GM19324 (cell line): ENCODE data around the gene BAHD1.
"Not testable (repeated sequence)": the region's sequence is repeated elsewhere in the genome, so short reads cannot be mapped to it uniquely, and the experiment has no call there.

Source experiments
- ATAC-seq: cut with Tn5 transposase; IDR thresholded peaks from one replicate; pipeline ENCODE4 v1.9.1; 2021; ENCODE audit warnings: mild to moderate bottlenecking, moderate library complexity; ENCODE audit not compliant: unreplicated experiment, low FRiP score

BAHD1 gene

GRCh38 chr15:40443255-40443654 lies 2.5 kb downstream of the BAHD1 start:
- no peak for ATAC-seq

GRCh38 chr15:40443846-40444245 lies 3.1 kb downstream of the BAHD1 start:
- ATAC-seq, result no peak

GRCh38 chr15:40444736-40445135 lies 4.0 kb downstream of the BAHD1 start:
- ATAC-seq, result no peak

GRCh38 chr15:40445421-40445922 lies 4.7 kb downstream of the BAHD1 start:
- ATAC-seq, result no peak

- ATAC-seq, result no peak
Measured at GRCh38 chr15:40446144-40446543, 5.4 kb downstream of the BAHD1 start.

- no peak for ATAC-seq
Measured at GRCh38 chr15:40448354-40448753, 7.6 kb downstream of the BAHD1 start.

GRCh38 chr15:40449275-40449674 lies 8.5 kb downstream of the BAHD1 start:
- ATAC-seq, result no peak

GRCh38 chr15:40450047-40450446 lies 9.3 kb downstream of the BAHD1 start:
- ATAC-seq, result no peak

- no peak for ATAC-seq
Measured at GRCh38 chr15:40451527-40452158, 10.9 kb downstream of the BAHD1 start.

- no peak for ATAC-seq
Measured at GRCh38 chr15:40452296-40453090, 11.7 kb downstream of the BAHD1 start.

- ATAC-seq, result not testable (repeated sequence)
Measured at GRCh38 chr15:40453941-40454340, 13.2 kb downstream of the BAHD1 start.

GRCh38 chr15:40454904-40455391 lies 14.2 kb downstream of the BAHD1 start:
- ATAC-seq, result no peak

- ATAC-seq, result no peak
Measured at GRCh38 chr15:40456299-40456712, 15.6 kb downstream of the BAHD1 start.

- no peak for ATAC-seq
Measured at GRCh38 chr15:40456738-40457137, 16.0 kb downstream of the BAHD1 start.

GRCh38 chr15:40458495-40459371 lies 18.0 kb downstream of the BAHD1 start:
- no peak for ATAC-seq

GRCh38 chr15:40459391-40460015 lies 18.8 kb downstream of the BAHD1 start:
- ATAC-seq, result no peak

- ATAC-seq, result no peak
Measured at GRCh38 chr15:40460404-40460803, 19.7 kb downstream of the BAHD1 start.

GRCh38 chr15:40461958-40462357 lies 21.2 kb downstream of the BAHD1 start:
- no peak for ATAC-seq

- no peak for ATAC-seq
Measured at GRCh38 chr15:40463279-40463678, 22.5 kb downstream of the BAHD1 start.

GRCh38 chr15:40463886-40464545 lies 23.3 kb downstream of the BAHD1 start:
- no peak for ATAC-seq
